GM18511 (cell line): Measurements from ENCODE around the gene SAMMSON.

Experiments
- ATAC-seq: cut with Tn5 transposase; IDR thresholded peaks from one replicate; pipeline ENCODE4 v1.9.1; 2021; ENCODE audit warnings: mild to moderate bottlenecking, moderate library complexity; ENCODE audit not compliant: unreplicated experiment

The SAMMSON gene

DNA sequence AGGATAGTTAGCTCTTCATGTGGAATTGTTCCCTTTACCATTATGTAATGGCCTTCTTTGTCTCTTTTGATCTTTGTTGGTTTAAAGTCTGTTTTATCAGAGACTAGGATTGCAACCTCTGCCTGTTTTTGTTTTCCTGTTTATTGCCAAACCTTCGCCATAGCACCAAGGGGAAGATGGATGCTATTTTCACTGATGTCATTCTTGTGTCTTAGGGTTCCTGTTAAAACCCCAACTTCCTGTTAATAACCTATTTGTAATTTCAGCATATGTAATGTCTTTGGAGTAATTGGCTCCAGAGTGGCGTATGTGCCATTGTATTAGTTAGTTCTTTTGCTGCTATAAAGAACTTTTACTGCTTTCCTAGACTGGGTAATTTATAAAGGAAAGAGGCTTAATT is 10.8 kb downstream of the SAMMSON start:
- no peak for ATAC-seq

DNA sequence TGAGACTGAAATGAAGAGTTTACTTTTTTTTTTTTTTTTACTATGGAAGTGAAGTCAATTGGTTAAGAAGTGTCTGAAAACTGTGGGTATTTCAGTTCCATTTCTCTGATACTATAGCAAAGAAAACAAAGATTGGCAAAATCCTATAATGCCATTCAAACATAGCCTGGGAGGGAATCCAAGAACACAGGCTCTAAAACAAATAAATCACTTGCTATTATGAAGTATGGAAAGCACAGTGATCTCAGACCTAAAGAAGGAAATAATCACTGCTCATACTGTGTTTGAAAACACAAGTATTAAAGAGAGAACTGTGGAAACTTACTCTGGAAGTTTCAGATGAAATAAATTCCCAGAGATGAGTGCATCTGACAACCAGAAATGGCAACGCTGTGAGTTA is 12.0 kb downstream of the SAMMSON start:
- no peak for ATAC-seq

DNA sequence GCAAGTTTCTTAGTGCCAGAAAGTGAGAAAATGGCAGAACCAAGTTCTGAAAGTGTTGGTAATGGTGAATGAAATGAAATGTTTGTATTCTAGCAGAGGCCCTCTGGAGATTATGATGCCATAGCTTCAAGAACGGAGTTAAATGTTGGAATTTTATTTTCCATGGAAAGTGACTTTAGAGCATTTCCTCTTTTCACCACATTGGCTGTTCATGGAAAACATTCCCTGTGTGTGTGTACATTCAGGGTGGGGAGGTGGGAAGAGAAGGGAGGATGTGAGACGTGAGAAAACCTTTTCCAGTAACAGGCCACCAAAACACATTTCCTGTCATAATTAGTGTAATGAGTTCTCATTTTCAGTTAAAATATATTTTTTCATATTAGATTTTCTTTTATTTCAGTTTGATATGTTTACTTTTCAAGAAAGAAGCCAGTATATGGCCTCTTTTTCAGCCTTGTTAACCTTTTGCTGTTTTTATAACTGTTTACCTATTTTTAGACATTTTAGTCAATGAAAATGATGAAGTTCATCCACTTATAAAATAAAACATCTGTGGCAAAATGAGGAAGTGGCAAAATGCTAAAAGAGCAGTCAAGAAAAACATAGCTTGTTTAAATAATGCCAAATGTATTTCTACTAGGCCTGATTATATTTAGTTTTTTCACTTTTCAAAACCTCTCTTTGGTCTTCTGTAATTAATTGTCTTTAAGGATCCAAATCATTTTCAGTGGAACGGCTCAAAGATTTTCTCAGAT is 21.6 kb downstream of the SAMMSON start:
- no peak for ATAC-seq

DNA sequence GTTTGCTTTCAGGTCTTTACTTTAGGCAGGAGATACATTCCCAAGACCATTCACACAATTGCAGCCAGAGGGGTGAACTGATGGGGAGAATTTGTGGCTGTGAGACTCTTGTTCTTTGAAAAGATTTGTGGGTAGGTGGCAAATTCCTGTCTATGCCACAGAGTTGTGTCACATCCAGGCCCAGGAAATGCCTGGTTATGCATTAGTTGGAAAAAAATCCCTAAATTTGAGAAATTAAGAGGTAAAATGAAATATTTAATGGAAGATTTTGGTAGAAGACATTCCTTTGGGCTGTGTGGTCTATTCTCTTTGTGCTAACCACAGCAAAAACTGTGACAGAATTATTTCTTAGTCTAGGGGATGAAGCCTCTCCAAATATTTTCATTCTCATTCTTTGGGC is 28.8 kb downstream of the SAMMSON start:
- no peak for ATAC-seq

DNA sequence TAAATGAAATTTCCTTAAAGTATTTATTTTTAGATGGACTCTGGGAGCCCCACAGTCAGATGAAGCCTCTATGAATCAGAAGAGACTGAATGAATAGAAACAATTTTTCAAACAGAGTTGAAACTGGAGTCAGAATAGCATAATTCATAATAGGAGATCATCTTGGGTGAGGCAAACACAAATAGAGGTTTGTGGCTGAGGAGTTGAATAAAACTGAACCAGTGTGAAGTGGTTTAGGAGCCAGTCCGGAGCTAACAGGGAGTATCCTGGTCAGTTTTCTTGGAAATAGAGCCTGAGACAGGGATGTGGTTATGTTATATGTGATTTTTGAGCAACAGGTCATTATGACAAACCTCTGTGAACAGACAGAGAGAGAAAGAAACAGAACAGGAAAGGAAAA is 39.2 kb downstream of the SAMMSON start:
- ATAC-seq = no peak

DNA sequence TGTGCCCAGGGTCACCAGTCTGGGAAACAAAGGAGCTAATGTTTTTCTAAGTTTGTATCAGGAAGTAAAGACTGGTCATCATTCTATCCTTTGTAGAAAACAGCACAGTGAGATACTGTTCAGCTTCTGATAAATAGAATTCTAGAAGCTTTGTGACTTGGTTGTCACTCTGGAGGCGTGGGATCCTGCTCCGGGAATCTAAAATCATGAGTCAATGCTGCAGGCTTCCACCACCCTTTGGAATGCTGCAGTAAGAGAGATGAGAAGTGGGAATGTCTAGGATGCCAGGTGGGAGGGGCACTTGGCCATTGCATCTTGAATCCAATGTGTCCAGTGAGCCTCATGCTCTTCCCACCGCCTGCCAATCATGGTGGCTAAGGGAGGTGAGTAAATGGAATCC is 40.9 kb downstream of the SAMMSON start:
- ATAC-seq = no peak

DNA sequence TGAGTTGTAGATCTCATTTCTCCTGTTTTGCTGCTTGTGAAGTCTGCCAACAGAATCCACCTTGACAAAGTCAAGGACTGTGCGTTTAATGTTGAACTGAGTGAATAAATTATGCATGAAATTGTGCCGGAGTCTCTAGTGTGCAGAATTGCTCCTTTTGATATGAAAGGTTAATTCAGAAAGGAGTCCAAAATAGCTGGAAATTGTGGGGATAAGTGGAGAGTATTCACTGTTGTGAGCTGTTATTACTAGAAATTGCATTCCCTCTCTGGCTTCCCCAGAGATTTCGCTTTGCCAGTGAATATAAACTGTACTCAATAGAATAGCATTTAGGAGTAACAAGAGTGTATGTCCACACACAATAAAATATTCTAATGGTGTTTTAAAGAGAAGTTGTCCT is 43.1 kb downstream of the SAMMSON start:
- ATAC-seq = no peak

DNA sequence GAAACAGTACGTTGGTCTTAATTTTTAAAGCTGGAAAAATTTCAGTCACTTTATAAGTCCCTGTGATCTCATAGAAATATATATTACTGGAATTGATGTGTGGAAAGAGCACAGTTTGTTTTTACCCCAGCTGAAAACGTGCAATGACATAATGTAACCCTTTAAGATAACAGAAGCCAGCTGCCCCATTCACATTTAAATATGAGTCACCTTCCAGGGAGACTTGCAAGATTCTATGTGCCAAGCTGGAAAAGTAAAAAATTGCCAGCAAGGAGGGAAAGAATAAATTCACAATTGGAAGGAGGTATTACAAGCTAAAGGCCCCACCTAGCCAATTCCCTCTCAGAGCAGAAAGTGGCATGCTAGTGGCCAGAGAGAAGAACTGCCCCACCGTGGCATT is 50.2 kb downstream of the SAMMSON start:
- no peak for ATAC-seq

DNA sequence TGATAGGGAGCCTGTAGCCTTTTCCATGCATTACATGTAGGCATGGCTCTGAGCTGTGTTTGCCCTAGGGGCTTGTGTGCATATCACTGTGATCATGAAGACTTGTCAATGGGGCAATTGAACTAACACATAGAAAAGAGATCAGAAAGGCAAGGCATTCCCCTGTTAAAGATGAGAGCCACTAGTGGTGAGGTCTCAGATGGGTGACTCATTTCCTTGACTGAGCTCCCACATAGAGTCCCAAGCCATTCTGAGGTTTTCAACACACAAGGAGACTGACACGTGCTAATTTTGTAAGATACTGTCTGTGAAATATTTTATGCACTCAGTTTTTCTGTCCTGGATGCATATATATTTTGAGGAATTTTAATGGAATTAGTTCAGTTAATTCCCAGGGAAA is 53.8 kb downstream of the SAMMSON start:
- ATAC-seq = no peak

DNA sequence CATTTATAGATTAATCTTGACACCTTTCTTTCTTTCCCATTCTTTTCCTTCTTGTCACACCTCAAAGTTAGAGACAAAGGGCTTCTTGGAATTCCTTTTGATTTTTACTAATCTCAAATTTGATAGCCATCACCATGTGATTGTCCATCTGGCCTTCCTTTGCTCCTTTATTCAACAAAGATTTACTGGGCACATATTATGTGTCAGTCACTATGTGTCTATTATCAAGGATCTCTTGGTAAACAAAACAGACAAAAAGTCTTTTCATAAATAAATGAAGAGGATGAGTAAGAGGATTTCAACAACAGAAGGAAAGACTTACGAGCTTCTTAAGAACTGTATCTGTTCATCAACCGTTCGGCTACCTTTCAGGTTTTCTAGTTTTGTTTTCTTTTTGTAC is 56.5 kb downstream of the SAMMSON start:
- ATAC-seq = no peak

DNA sequence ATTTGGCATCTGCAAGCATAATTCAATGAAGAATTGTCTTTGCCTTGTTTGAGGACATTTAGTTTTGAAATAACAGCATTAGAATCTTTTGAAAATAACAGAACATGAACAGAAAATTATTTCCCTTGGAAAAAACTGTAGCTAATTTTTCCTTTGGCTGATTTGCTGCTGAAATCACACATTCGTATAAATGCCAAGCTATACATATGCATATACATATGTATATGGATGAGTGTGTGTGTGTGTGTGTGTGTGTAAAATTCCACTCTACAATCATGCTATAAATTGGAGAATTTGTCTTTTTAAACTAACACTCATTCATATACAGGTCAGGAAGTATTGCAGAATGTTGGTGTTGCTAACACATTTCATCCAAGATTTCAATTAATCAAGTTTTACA is 57.9 kb downstream of the SAMMSON start:
- ATAC-seq = no peak

DNA sequence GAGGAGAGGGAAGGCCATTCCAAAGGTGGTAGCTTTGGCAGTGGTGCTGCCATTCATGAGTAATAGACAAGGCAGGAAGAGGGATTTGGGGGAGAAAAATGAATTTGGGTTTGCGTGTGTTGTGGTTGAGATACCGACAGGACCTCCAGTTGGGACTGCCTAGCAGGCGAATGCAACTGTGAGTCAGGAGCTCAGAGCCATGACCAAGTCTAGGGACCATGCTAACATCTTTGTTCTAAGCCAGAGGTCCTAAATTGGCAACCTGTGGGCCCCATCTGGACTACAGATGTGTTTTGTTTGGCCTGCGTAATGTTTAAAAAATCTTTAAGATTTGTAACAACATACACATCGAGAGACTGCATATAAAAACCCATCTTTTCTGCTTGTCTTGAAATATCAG is 61.6 kb downstream of the SAMMSON start:
- ATAC-seq = no peak

DNA sequence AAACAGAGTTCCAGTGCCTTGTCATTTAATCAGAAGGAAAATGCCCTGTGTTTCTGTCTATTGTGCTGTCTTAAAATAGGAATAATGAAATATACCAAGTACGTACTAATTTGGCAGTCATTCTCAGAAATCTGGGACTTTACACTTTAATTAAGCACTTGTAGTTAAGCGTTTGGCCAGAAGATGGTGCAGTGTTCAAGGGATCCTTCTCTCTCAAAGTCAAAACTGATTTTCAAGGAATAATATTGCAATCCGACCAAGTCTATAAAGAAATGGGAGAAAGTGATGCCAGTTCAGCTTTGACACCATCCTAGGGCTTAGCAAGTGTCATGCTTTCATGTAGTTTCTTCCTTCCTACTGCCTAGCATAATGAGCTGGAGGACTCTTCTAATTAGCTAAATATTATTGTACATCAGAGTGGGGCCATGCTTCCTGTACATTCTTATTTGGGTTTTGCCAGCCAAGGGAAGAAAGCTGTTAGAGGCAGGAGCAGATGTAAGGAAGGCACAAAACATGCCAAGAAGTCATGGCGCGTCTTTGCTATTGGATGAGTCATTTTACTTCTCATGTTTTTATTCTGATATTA is 64.8 kb downstream of the SAMMSON start:
- peak; percentile 52 for ATAC-seq

DNA sequence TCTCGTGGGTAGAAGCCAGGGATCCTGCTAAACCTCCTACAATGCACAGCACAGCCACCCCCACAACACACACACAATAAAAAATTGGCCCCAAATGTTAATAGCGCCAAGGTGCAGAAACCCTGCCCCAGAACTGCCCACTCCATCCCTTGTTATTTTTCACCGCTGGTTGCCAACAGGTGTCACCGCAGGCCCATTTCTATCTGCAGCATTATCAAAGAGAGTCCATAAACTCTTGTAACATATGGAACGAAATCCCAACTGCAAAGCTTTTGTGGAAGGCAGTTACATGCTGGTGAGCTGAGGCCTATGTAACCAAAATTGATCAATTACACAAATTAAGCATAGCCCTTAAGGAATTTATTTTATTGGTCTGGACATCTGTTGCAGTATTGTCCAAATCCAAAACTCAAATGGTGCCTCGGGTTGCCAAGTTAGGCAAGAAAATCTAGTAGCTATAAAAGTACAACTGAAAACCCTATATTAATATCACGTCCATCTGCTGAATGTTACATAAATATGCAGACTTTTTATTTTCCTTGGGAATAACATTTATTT is 66.2 kb downstream of the SAMMSON start:
- ATAC-seq = no peak

DNA sequence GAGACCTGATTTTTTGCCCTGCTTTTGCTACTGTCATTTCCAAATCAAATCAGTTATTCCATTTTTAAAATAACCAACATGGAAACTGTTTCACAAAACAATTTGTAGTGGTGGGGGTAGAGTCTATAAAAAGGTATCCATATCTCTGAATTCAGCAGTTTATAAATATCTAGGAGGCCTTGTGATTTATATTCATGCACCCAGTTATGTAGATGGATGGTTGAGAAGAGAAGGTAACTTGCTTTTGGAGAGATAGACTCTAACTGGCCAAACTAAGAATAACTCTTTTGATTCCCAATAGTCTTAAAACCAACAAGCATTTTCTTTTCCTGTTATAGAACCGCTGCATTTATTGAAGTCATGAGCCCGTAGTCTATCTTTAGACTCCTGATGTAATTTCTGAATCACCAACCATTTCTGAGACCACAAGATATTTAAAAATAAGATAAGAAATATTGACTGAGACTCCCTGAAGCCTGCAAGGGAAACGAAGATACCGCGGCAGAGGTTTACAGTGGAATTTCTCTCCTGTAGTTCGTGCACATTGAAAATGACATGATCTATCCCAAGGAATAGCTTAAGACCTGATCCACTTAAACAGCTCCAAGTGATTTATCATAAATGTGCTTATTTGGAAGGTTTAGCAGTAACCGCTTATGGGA is 68.5 kb downstream of the SAMMSON start:
- ATAC-seq = no peak

DNA sequence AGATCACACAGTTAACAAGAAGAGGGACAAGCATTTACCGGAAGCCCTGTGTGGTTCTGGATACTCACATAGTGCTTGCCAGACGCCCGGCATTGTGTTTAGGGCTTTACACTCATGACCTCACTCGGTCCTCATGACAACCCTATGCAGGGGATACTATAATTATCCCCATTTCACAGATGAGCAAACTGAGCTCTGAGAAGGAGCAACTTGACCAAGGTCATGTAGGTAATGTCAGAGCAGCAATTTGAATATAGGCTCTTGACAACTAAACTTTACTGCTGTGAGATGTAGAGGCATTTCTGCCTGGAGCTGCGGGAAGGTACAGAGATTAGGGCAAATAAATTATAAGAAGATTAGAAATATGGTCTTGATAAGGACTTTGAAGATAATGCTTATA is 70.0 kb downstream of the SAMMSON start:
- no peak for ATAC-seq

DNA sequence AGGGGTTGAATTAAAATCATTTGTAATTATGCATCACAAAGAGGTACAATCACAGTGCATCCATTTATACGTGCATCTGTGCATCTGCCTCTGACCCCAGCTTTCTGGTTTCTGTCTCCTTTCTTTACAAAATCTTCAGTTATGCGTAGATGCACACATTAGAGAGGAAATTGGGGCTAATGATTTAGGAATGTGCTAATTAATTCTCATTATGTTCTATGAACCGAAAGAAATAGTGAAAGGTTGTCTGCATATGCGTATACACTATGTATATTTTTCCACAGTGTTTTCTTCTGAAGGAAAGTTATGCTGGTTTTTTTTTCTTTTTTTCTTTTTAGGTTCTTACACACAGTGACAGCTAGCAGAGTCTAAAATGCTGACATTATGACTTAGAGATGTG is 71.6 kb downstream of the SAMMSON start:
- ATAC-seq = no peak

DNA sequence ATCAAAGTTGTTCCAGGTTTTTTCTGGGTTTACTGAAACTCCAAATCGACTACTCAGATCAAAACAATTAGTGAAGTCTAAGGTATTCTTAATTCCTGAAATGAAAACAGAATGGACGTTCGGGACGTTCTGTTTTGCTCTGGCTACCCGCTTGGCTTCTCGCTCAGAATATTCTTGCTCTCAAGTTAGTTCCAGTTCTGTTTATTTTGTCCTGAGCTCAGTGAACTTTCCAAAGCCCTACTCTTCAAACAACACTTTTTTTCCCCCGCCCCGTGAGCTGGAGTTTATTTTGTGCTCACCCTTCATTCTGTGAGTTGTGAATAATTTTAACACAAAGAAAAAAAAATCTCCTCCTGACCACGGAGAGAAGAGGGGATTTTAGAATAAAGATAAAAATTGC is 72.6 kb downstream of the SAMMSON start:
- no peak for ATAC-seq

DNA sequence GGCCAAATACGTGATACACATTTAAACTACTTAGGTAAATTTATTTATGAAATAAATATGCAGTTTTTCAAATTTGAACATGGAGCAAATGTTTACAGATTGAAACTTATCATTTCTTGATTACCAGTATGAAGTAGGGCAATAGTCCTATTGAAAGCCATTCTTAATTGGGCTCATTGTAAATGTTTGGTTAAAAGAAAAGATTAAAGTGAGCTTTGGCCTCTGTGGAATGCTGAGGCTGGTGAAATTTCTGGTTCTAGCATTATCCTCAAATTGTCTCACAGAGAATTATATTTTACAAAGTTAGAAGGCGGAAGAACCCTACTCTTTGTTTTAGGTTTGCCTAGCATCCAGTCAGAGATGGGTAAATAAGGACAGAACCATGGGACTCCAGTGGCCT is 73.2 kb downstream of the SAMMSON start:
- ATAC-seq = no peak

DNA sequence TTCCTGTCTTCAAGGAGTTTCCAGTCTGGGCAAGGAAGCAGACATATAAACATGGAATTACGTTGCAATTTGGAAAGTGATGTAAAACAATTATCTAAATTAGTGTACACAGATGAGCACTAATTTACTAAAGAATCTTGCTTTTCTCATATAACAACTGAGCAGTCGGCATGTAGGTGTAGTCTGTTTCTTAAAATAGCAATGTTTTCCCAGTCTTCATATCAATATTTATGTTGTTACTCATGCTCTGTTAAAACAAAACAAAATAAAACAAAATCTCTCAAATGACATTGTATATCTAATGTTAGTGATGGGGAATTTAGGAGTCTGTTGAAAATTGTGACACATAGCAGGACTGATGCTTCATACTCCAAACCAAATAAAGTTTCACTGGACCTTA is 75.6 kb downstream of the SAMMSON start:
- no peak for ATAC-seq

DNA sequence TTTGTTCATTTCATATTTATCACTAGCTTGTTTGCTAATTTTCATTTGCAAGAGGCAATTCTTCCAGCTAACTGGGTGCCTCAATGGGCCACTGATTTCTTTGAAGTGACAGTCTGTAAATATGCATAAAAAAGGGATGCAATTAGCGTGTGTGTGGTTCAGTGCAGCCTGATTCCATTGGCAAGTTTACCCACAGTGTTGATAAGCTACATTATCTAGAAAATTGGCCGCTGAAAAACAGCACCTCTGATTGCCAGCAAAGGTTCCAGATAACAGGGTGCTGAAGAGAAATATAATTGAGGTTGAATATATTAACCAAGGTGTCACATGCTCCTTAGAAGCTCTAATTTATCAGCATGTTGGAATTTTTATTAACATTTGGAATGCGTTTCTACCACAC is 76.9 kb downstream of the SAMMSON start:
- ATAC-seq = no peak

DNA sequence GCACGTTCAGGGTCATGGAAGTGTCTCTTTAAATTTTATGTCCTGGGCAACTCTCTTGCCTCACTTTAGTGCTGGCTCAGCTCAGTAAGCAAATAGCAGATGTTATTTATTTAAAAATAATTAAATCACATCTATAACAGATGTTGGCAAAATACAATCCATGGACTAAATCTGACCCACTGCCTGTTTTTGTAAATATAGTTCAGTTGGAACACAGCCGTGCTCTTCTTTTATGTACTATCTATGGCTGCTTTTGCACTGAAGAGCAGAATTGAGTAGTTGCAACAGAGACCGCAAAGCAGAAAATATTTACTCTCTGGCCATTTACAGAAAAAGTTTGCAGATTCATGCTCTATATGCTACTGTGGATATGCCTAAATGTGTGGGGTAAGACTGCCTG is 79.2 kb downstream of the SAMMSON start:
- ATAC-seq = no peak
